ENCODE measurements around the gene TTC27. TPM values are rescaled to one million over a fixed set of nuclear protein-coding genes. Genes with fewer than 3 reads are reported as not detected.

Gene TTC27
- total RNA-seq, 1 donor from 2014 or later: 20.4 TPM

DNA sequence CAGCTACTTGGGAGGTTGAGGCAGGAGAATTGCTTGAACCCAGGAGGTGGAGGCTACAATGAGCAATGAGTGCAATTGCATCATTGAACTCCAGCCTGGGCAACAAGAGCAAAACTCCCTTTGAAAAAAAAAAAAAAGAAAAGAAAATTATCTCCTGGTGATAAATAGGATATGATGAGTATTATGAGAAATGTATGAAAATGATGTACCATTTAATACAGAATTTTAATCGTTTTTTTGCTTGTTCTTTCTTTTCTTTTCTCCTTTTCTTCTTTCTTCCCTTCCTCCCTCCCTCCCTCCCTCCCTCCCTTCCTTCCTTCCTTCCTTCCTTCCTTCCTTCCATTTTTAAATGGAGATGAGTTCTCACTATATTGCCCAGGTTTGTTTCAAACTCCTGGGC is 40.4 kb downstream of the TTC27 start:
- Mint-ChIP-seq H3K36me3 (peaks cover 20% of the 10 kb centered on the region), H3K27me3 (no peaks in the 10 kb centered on the region), H3K9me3 (no peaks in the 10 kb centered on the region), H3K27ac (no peak overlapping the region), H3K4me1 (ENCODE audit: unreplicated experiment) (no peaks in the 10 kb centered on the region), H3K4me3 (no peak overlapping the region)
- DNase-seq (ENCODE audit: extremely low spot score, unreplicated experiment): no peak
- TF ChIP-seq CTCF (conservative IDR thresholded peaks at IDR 0.05): no peak

DNA sequence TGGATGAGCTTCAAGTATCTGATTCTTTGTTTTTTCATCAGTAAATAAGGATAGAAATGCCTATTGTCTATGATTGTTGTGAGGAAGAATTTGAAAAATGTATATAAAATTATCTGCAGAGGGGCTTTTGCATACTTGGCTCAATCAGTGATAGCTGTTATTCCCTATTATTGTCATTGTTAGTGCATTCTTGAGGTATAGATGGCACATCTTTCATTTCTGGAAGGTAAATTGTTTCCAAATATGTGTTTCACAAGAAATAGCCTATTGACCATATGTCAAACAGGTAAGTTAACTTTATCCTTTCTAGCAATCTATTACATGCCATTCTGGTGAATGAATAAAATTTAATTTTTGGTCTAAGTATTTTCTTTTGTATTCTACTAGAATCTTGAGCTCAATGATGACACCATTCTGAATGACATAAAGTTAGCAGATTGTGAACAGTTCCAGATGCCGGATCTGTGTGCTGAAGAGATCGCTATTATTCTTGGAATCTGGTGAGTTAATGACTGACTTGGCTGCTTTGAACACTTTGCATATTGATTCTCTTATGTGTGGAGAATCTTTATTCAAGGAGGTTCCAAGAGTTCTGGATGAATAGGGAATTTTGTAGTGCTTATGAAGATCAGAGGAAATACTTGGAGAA is 44.2 kb downstream of the TTC27 start:
- no peak overlapping the region for H3K27ac Mint-ChIP-seq
- no peak overlapping the region for H3K4me3 Mint-ChIP-seq
- no peaks in the 10 kb centered on the region for H3K4me1 Mint-ChIP-seq (ENCODE audit: unreplicated experiment)
- no peaks in the 10 kb centered on the region for H3K9me3 Mint-ChIP-seq
- no peak for DNase-seq (ENCODE audit: extremely low spot score, unreplicated experiment)
- no peaks in the 10 kb centered on the region for H3K27me3 Mint-ChIP-seq
- TF ChIP-seq CTCF (conservative IDR thresholded peaks at IDR 0.05): no peak
- peaks cover 22% of the 10 kb centered on the region for H3K36me3 Mint-ChIP-seq

- Mint-ChIP-seq H3K4me1 (ENCODE audit: unreplicated experiment) (no peaks in the 10 kb centered on the region), H3K27me3 (no peaks in the 10 kb centered on the region), H3K4me3 (no peak overlapping the region), H3K36me3 (peaks cover 14% of the 10 kb centered on the region), H3K27ac (no peak overlapping the region), H3K9me3 (no peaks in the 10 kb centered on the region)
- TF ChIP-seq CTCF (conservative IDR thresholded peaks at IDR 0.05): no peak
- no peak for DNase-seq (ENCODE audit: extremely low spot score, unreplicated experiment)
Observed at GRCh38 chr2:32678825-32679224, 51.0 kb downstream of the TTC27 start.

- no peaks in the 10 kb centered on the region for H3K27me3 Mint-ChIP-seq
- H3K9me3 Mint-ChIP-seq: no peaks in the 10 kb centered on the region
- H3K4me1 Mint-ChIP-seq (ENCODE audit: unreplicated experiment): no peaks in the 10 kb centered on the region
- TF ChIP-seq CTCF (conservative IDR thresholded peaks at IDR 0.05): no peak
- H3K4me3 Mint-ChIP-seq: no peak overlapping the region
- H3K36me3 Mint-ChIP-seq: peaks cover 8% of the 10 kb centered on the region
- no peak for DNase-seq (ENCODE audit: extremely low spot score, unreplicated experiment)
- H3K27ac Mint-ChIP-seq: no peak overlapping the region
Observed at GRCh38 chr2:32680942-32681341, 53.1 kb downstream of the TTC27 start.

DNA sequence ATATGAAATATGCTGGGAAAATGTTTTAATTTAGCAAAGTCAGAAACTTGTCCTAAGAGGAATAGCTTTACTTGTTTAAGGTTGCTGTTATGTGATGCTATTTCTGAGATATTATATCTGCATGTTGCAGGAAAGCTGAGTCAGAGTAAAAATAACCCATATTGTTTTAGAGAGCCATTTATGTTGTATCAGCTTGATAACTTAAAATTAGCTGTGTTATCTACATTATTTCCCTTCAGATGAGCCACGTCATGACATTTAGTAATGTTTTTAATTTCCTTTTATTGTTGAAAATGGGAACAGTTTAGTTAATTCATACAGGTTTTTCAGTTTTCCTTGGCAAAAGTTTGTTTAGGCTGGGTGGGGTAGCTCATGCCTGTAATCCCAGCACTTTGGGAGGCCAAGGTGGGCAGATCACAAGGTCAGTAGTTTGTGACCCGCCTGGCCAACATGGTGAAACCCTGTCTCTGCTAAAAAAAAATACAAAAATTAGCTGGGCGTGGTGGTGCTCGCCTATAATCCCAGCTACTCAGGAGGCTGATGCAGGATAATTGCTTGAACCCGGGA is 55.8 kb downstream of the TTC27 start:
- no peak overlapping the region for H3K27ac Mint-ChIP-seq
- DNase-seq (ENCODE audit: extremely low spot score, unreplicated experiment): no peak
- H3K27me3 Mint-ChIP-seq: no peaks in the 10 kb centered on the region
- TF ChIP-seq CTCF (conservative IDR thresholded peaks at IDR 0.05): no peak
- no peaks in the 10 kb centered on the region for H3K9me3 Mint-ChIP-seq
- H3K36me3 Mint-ChIP-seq: peaks cover 8% of the 10 kb centered on the region
- H3K4me3 Mint-ChIP-seq: no peak overlapping the region
- H3K4me1 Mint-ChIP-seq (ENCODE audit: unreplicated experiment): no peaks in the 10 kb centered on the region
